ENCODE measurements around the gene FRAT1. TPM values are rescaled to one million over a fixed set of nuclear protein-coding genes. Genes with fewer than 3 reads are reported as not detected.
A peak's percentile ranks its signal among the peaks of the same experiment; 100 is the strongest.
"Not testable (repeated sequence)": the region's sequence is repeated elsewhere in the genome, so short reads cannot be mapped to it uniquely, and the experiment has no call there.

FRAT1 gene
- polyA plus RNA-seq, 1 donor: 2.5 TPM

DNA sequence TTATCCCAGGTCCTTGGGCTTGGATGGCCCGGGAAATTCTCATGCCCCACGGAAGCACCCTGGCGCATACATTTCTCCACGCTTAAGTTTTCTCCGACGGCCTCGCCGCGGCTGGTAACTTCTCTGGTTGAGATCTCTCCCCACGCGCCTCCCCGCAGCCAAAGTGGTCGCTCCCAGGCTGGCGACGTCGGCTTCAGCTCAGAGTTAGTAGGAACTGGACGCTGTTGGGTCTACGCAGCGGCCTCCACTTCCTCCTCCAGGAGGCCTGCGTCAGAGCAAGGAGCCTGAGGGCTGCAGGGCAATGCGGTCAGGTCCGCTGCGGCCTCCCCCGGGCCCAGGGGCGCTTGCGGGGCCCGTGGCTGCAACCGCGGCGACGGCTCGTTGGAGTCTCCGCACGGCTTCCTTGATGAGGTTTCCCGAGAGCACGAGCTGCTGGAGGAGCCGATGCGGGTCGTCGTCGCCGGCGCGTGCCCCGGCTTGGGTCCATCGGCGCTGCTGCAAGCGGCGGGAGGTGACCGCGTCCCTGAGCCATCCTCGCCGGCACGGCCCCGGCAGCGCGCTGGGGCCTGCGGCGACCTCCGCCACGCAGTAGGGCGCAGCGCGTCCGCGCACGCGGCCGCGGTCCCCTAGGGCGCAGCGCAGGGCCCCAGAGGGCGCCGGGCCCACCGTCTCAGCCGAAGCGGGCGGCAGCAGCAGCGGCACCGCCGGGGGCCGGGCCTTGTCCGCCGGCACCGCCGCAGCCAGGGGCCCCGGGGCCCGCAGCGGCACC lies 14.7 kb downstream of the FRAT1 start:
- peak; percentile 51 for DNase-seq

DNA sequence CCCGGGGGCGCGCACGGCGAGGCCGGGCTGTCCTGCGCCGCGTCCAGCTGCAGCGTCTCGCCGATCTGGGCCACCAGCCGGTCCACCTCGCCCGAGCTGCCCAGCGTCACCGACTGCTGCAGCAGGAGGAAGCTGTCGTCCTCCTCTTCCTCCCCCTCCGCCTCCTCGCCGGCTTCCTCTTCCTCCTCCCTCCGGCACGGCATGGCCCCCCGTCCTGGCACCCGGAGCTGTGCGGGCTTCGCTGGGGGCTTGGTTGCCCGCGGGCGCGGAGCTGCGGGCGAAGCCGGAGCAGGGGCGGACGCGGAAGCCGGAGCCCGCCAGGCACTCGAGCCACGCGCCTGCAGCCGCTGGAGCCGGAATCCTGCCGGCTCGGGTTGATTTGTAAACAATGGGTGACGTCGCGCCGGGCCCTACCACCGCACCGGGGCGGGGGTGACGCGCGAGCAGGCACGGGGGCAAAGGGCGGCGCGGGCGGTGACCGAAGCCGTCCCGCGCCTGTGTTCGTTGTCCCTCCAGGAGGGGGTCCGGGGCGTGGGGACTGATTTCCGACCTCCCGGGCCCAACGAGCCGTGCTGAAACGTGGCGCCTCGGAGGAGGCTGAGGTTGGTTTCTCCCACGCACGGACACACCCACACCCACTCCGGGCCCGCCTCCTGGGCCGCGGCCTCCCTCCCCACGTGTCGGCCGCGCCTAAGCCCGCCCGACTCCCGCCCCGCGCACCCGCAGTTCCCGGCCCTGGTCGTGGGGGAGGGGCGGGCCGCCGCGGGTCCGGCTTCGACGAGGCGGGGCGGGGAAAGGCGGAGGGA lies 15.5 kb downstream of the FRAT1 start, which contains the start of gene FRAT2:
FRAT2 (minus strand) TSS at position 360 of the 806 bp plus-strand sequence; CDS start at position 203, 157 bp downstream.
- DNase-seq: peak; percentile 89

DNA sequence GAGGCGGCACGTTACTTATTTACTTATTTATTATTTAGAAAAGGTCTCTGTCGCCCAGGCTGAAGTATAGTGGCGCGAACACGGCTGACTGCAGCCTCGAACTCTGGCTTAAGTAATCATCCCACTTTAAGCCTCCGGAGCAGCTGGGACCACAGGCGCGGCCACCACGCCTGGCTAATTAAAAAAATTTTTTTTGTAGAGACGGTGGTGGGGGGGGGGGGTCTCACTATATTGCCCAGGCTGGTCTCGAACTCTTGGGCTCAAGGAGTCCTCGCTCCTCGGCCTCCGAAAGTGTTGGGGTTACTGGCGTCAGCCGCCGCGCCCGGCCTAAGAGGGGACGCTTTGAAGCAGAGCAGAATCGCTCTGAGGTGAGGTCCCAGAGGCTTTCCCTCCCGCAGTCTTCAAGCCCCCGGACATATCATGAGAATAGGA lies 16.1 kb downstream of the FRAT1 start:
- no peak for DNase-seq

DNA sequence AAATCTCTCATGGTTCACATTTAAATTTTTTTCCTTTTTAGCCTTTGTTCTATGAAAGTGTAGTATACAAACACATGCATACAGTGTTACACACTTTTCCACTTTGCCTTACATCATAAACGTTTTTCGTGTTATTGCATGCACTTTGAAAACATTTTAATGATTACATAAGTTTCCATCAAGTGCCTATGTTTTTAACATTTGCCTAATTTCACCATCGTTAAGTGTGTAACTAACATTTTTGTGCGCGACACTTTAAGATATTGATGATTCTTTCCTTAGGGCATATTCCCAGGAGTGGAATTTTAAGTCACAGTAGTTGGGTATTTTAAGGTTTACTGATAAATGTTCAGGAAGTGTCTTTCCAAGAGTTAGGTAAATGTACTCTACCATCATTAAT lies 16.9 kb downstream of the FRAT1 start:
- no peak for DNase-seq

DNA sequence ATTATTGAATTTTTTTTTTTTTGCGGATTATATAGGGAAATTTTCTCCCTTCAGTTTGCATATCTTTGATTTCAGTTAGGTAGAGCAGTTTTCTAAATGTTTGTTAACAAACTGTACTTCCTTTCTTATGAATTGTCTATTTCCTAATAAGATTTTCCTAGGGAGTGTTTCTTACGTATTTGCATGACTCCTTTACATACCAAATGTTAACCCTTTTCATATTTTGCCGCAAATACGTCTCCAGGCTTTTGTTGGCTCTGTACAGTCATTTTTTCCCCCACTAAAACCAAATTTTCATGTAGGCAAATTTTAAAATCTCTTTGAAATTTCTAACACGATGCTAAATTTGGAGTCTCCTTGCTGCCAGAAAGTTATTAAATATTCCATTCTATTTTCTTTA lies 17.4 kb downstream of the FRAT1 start:
- no peak for DNase-seq

DNA sequence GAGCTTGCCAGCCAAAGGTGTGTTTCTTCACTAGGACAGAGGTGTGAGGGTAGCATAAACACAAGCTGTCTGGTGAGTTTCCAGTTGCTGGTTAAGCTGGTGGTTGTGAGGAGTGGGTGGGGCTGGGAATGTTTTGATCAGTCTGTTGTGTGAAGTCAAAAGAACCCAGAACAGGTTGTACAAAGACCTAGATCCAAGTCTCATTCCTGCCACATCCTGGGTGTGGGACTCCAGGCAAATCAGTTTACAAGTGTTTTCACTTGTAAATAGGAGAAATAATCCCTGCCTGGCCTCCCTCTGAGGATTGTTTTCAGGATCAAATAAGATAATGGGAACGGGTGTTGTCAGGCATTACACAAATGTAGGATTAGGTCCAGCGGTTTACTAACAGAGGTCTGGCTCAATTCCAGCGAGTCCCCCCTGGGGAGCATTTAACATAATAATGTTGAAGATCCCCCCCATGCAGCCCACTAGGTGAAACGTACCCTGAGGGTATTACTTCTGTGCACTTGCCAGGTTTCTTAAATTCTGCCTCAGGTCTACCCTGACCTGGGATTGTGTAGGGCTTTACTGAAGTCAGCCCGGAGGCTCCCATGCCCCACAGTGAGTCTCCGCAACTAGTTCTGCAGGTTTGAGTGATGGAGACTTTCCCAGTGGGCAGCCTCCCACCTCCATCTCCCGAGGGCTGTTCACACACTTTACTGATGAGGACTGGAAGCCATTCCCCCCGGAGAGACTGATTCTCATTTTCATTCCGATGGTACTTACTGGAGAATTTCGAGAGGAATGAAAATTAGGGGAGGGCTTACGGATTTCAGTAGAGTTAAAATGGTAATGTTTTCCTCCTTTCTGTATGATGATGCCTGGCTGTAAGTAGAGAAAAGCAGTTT lies 18.1 kb downstream of the FRAT1 start:
- DNase-seq: peak; percentile 21

DNA sequence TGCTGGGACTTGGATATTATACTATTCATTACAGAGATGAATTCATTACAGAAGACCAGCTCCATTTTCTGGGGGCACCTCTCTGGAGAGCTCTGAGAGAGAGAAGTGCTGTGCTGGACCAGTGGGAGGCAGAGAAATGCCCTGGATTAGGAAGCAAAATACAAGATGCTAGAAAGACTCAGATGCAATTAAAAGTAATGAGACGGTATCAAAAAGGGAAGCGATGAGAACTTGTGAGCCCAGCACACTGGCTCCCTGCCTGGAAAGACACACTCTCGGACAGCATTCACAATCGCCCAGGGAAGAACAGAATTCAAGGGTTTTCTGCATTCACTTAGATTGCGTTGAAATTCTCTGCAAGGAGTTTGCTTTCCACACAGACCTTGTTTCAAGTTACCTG lies 19.0 kb downstream of the FRAT1 start:
- no peak for DNase-seq

DNA sequence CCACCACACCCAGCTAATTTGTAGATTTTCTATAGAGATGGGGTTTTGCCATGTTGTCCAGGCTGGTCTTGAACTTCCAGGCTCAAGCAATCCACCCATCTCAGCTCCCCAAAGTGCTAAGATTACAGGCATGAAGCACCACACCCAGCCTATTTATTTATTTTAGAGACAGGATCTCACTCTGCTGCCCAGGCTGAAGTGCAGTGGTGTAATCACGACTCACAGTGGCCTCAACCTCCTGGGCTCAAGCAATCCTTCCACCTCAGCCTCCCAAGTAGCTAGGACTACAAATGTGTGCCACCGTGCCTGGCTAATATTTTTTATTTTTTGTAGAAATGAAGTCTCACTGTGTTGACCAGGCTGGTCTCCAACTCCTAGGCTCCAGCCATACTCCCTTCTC lies 22.3 kb downstream of the FRAT1 start:
- DNase-seq: no peak

DNA sequence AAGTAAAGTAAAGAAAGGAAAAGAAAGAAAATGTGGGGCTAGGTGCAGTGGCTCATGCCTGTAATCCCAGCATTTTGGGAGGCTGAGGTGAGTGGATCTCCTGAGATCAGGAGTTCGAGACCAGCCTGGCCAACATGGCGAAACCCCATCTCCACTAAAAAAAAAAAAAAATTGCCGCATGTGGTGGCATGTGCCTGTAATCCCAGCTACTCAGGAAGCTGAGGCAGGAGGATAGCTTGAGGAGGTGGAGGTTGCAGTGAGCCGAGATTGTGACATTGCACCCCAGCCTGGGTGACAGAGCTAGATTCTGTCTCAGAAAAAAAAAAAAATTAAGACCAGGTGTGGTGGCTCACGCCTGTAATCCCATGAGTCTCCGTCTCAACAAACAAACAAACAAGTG lies 24.6 kb downstream of the FRAT1 start:
- not testable (repeated sequence) for DNase-seq

DNA sequence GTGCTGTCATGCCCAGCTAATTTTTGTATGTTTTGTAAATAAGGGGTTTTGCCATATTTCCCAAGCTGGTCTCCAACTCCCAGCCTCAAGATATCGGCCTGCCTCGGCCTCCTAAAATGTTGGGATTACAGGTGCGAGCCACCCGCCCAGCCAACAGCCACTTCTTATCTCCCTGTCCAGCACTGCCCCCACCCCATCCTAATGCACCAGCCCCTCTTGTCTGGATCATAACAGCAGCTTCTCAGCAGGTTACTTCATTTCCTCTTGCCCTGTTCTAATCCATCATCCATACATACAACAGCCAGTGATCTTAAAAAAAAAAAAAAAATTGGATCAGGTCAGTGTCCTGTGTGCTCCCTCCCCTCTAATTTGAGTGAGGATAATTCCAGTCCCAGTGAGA lies 28.2 kb downstream of the FRAT1 start:
- DNase-seq: no peak

DNA sequence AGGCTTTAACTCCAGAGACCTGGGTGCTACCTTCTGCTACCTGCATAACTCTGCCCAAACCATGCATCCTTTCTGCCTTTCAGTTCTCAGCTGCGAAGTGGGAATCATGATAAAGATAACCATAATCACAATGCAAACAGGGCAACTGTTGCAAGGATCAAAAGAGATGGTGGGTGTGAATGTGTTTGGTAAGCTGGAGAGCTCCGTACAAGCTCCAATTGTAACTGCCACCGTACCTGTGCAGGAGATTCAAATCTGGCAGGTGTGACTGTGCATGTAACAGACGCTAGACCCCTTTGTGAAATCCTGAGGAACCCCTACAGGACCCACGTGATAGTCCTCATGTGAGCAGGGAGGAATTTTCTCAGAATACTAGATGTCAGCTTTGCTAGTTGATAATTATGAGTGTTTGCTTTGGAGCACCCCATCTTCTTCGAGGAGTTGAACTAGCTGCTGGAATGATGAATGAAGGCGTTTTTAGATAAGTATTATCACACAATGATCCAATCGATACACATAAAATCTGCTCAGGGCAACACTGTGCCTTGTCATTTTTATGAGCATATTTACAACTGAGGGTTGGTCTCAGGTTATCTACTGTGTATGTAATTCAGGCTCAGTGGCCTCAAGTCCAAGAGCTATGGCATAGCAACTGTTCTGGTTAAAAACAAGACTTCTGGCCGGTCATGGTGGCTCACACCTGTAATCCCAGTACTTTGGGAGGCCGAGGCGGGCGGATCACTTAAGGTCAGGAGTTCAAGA lies 30.9 kb downstream of the FRAT1 start:
- no peak for DNase-seq

DNA sequence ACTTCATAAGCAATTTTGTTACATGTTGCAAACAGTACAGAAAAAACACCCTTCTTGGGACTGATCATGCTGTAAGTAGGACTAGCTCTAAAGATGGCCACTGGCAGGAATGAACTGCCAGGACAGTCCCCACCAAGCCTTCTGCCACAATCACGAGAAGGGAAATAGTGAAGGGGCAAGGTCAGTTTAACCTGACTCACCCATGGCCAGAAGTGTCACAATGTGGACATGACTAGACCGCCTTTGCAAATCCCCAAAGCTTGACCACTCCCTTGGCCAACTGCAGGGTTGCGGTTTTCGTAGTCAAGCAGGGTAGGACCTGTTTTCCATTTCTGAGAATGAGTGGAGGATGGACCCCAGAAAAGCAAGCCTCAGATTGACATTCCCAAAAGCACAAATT lies 34.9 kb downstream of the FRAT1 start:
- DNase-seq: no peak

DNA sequence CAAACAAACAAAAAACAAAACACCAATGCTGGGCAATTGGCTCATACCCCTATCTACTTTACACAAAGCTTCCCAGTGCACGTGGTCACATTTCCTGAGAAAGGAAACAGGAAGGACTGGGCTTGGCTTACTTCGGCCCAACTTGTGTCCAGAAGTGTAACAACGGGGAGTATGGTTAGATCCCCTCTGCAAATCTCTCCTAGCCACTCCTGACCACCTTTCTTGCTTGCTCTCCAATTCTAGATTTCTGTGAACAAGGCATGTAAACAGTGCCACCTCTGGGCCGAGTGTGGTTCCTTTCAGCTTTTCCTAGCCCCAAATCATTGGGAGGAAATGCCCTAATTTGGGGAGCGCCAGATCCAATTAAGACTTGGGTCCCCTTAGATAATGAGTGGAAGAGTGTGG lies 36.5 kb downstream of the FRAT1 start:
- no peak for DNase-seq

DNA sequence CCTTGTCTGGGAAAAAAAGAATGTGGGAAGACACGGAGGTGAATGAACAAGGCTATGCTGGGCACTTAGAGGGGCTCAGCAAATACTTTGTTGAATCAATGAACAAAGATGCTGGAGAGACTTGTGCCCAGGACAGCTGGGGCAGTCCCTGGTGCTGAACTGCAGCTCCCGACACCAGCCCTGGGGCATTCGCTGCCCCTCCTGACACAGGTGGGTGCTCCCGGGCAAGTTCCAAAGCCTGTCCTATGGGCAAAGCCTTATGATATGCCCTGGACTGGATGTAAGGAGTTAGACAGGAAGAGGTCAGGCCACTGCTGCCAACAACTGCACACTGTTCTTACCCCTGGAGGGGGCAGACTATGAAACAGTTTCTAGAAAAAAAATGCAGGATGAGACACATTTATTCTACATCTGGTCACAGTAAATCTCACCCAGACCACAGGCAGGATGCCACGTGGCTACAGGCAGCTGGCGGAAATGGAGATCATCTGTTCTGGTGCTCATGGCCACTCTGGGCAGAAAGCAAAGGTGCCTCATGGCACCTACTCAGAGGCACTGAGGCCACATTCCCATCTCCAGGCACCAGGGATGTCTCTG lies 37.3 kb downstream of the FRAT1 start:
- DNase-seq: no peak

DNA sequence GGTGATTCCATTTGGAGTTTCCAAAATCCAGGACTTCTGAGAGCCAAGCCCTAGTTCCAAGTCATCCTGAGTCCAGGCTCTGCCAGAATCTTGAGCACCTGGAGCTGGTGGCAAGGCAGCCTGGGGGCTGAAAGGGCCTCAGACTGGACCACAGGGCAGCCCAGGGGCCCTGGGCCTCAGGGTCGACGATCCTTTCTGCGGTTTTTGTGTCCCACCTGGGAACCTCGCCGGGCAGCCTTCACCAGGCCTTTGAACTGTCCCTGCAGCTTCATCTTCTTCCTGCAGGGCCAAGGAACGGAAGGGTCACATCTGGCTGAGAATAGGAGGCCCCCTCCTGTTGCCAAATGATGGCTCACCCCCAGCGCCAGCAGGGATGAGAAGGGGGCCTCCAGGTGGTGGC lies 37.8 kb downstream of the FRAT1 start:
- no peak for DNase-seq

DNA sequence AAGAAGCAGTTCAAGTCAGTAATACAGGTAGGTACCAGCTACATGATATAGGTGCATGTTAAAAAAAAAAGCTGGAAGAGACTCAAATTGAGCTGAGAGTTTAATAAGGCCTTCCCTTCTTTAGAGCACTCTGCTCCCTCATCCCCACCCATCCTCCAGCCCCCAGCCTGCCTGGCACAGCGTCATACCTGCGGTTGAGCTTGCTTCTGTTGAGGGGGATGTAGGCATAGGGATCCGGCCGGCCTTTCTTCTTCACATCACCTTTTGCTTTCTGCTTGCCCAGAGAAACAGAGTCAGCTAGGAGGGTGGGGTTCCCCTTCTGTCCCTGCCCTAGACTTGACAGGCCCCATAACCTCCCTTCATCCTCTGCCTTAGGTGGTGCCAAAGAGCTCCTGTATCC lies 39.3 kb downstream of the FRAT1 start:
- no peak for DNase-seq

DNA sequence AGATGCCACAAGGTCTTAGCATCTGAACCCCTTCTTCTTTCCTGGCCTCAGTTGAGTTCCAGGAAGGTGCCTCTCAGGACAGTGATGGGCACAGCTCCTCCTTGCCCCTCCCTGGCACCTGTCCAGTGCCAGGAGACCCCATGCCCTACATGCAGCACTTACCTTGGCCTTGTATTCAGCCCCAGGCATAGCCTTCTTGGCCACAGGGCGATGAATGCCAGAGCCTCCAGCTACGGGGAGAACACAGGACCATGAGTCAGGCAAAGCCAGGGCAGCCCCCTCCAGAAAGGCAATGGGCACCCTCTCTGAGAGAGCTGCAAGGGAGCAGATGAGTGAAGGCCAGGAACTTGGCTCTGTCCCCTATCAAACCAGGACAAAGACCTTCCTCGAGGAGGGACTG lies 39.7 kb downstream of the FRAT1 start:
- no peak for DNase-seq

DNA sequence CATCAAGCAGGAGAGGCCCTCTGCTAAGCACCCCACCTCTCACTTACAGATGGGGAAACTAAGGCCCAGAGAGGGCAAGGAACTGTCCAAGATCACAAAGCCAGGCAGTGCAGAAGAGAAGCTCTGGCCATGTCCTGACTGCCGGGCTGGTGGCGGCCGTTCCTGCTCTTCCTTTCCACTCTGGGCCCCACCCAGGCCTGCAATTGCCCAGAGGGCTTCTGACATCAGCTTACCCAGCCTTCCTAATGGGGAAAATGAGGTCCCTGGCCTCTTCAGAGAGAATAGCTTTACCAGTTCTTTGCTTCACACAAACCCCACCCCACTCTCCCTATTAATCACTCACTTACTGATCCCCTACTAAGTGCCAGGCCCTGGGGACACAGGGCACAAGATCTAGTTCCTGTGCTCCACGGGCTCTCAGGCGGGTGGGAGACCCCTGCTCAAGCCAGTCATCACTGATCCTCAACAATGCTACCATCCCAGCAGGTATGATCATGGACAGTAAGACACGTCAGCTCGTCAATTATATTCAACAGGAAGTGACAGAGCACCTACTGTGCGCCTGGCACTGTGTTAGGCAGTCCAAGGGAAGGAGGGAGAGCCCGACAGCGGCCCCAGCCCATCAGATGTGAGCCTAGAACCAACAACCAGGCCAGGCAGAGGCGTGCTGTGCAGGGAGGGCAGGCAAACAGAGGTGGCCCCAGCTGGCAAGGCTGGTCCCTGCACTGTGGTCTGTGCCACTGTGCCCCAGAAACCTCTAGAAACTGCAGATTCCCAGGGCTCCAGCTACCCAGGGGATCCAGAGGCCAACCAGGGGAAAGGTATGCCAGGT lies 41.9 kb downstream of the FRAT1 start:
- DNase-seq: no peak

DNA sequence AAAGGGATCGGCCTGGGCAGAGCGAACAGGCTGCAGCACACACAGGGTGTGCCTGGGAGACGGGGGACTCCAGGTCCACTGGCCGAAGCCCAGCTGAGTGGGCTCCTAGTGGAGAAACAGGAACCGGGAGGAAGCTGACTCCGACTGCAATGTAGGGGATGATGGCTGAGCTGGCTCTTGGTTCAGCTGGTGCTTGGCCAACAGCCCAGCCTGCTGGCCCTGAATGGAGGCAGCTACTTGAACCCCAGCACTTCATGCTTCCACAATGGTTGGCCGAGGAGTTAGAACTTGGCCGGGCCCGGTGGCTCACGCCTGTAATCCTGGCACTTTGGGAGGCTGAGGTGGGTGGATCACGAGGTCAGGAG lies 42.4 kb downstream of the FRAT1 start:
- no peak for DNase-seq

DNA sequence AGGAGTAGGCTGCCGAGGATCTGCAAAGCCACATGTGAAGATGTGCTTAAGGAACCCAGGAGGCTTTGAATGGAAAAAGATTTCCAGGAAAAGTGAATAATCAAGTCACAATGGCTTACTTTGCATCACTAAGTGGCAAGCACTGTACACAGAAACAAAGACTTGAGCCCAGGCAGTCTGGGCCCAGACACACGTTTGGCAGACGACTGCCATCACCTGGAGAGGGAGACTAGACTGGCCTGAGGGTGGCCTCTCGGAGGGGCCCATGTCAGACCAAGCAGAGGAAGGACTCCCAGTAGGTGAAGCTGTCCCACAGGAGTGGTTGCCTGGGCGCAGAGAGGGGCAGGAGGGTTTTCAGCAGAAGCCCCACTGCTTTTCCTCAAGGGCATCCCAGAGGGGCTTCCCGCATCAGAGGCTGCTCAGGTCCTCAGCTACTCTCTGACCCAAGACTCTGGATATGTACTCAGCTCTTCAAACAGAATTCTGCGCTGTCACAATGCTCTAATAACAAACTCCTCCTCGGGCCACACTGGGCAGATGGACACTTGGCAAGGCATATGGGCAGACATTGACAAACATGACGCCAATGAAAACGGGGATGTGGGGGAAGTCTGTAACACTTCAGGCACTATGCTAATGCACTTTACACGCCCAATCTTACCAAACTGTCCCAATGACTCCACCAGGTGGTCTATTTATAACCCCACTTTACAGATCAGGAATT lies 43.4 kb downstream of the FRAT1 start:
- DNase-seq: no peak
